Endothelial cell of umbilical vein (primary cell): Measurements from ENCODE around the gene IGFBPL1. TPM values are rescaled to one million over a fixed set of nuclear protein-coding genes. Genes with fewer than 3 reads are reported as not detected.

ENCODE experiments used
- BruUV-seq: library from RNA; stranded (reverse); fragments of 400-500 nt; replicated peaks from 2 replicates; lab custom pipeline; 2021; lab: Mats Ljungman, UMichigan
- CTCF ChIA-PET: fragments of 300-600, 350-600 bp; sonication (Branson Sonifier 250); formaldehyde crosslinking; loops from one replicate; lab custom pipeline; 2021; ENCODE audit warnings: antibody characterized with exemption, inconsistent platforms; lab: Charles Lee
- POLR2A ChIA-PET: fragments of 300-600, 350-600 bp; sonication (Branson Sonifier 250); formaldehyde crosslinking; loops from one replicate; lab custom pipeline; 2021; ENCODE audit warnings: antibody characterized with exemption, inconsistent platforms; lab: Charles Lee
- DNase-seq: peaks from one replicate; pipeline ENCODE4 v3.0.0-alpha.2; 2011; ENCODE audit warnings: low read depth, low spot score
- FAIRE-seq: peaks from 2 replicates; lab custom pipeline; 2011; peaks lifted over from hg19 to GRCh38; lab: Jason Lieb, UNC
- H2AFZ ChIP-seq: 2 replicates; pipeline ENCODE4 v1.6.0; 2012; ENCODE audit warnings: low read depth, low read length, control low read depth, inconsistent platforms
- H3K27ac ChIP-seq: 2 replicates; pipeline ENCODE4 v1.5.1; 2011; ENCODE audit warnings: low read depth, mild to moderate bottlenecking, control low read depth, low read length, moderate library complexity; ENCODE audit not compliant: insufficient read depth
- H3K27me3 ChIP-seq, 2 experiments: 2 replicates each; pipeline versions ENCODE4 v1.6.0 to v1.6.1; 2011; ENCODE audit warnings: low read length in 2 of 2, mixed read lengths in 1 of 2; ENCODE audit not compliant: control insufficient read depth in 2 of 2, insufficient read depth in 2 of 2
- H3K36me3 ChIP-seq, 2 experiments: 2 replicates in 1 of 2; 3 replicates in 1 of 2; pipeline ENCODE4 v1.5.1; 2011; ENCODE audit warnings: low read length in 2 of 2, mild to moderate bottlenecking in 1 of 2, moderate library complexity in 1 of 2; ENCODE audit not compliant: control insufficient read depth in 2 of 2, insufficient read depth in 2 of 2; ENCODE audit errors: extremely low read depth in 1 of 2
- H3K4me1 ChIP-seq: 3 replicates; pipeline ENCODE4 v1.5.1; 2011; ENCODE audit warnings: mild to moderate bottlenecking, low read length; ENCODE audit not compliant: control insufficient read depth, insufficient read depth; ENCODE audit errors: extremely low read depth
- H3K4me2 ChIP-seq: 2 replicates; pipeline ENCODE4 v1.6.1; 2011; ENCODE audit warnings: low read length, control low read depth, mixed read lengths; ENCODE audit not compliant: insufficient read depth
- H3K4me3 ChIP-seq, 3 experiments: fragments of 200-600 bp in 1 of 3; sonication (generic), shearing (Covaris generic) in 1 of 3; replicated peaks in 1 of 3; 2 replicates each; pipeline ENCODE4 v1.5.1; 2011 to 2016; ENCODE audit warnings: control low read depth in 3 of 3, low read length in 3 of 3, mild to moderate bottlenecking in 2 of 3, inconsistent platforms in 1 of 3, low read depth in 1 of 3, moderate library complexity in 1 of 3; ENCODE audit not compliant: insufficient read depth in 1 of 3
- H3K79me2 ChIP-seq: 2 replicates; pipeline ENCODE4 v1.6.0; 2012; ENCODE audit warnings: low read length, inconsistent platforms; ENCODE audit not compliant: control insufficient read depth, insufficient read depth
- H3K9ac ChIP-seq: replicated peaks from 2 replicates; pipeline ENCODE3; 2011; ENCODE audit warnings: low read length, control low read depth; ENCODE audit not compliant: insufficient read depth; ENCODE audit errors: extremely low read depth
- H3K9me1 ChIP-seq: replicated peaks from 3 replicates; pipeline ENCODE4 v1.6.0; 2011; ENCODE audit warnings: mild to moderate bottlenecking, low read length; ENCODE audit not compliant: control insufficient read depth, insufficient read depth; ENCODE audit errors: extremely low read depth
- H3K9me3 ChIP-seq: replicated peaks from 2 replicates; pipeline ENCODE4 v1.5.1; 2012; ENCODE audit warnings: low read length, inconsistent platforms; ENCODE audit not compliant: control insufficient read depth, insufficient read depth
- H4K20me1 ChIP-seq: replicated peaks from 2 replicates; pipeline ENCODE3; 2011; ENCODE audit warnings: mild to moderate bottlenecking, low read length; ENCODE audit not compliant: control insufficient read depth, insufficient read depth; ENCODE audit errors: extremely low read depth
- EZH2 ChIP-seq: IDR thresholded peaks from 2 replicates; pipeline ENCODE4 v1.6.1; 2012; ENCODE audit warnings: borderline replicate concordance, low read depth, mild to moderate bottlenecking, moderate library complexity, low read length, inconsistent platforms; ENCODE audit not compliant: severe bottlenecking
- FOS ChIP-seq: IDR thresholded peaks from 2 replicates; pipeline ENCODE4 v1.6.1; 2011; ENCODE audit warnings: mild to moderate bottlenecking, low read length, moderate library complexity, borderline replicate concordance; ENCODE audit not compliant: insufficient read depth
- GATA2 ChIP-seq: IDR thresholded peaks from 2 replicates; pipeline ENCODE4 v1.7.0; 2011; ENCODE audit warnings: low read depth, mild to moderate bottlenecking, moderate library complexity, mixed read lengths, low read length; ENCODE audit not compliant: insufficient read length, insufficient read depth
- JUN ChIP-seq: IDR thresholded peaks from 2 replicates; pipeline ENCODE4 v1.6.1; 2011; ENCODE audit warnings: borderline replicate concordance, low read depth; ENCODE audit not compliant: insufficient read length, insufficient read depth
- MYC ChIP-seq: IDR thresholded peaks from one replicate; pipeline ENCODE4 v1.6.1; 2011; ENCODE audit warnings: mild to moderate bottlenecking, low read depth, low read length
- POLR2A ChIP-seq: IDR thresholded peaks from 2 replicates; pipeline ENCODE4 v1.6.1; 2012; ENCODE audit warnings: low read depth, mild to moderate bottlenecking, control low read depth, low read length
- POLR2AphosphoS5 ChIP-seq: IDR thresholded peaks from 2 replicates; pipeline ENCODE4 v1.6.1; 2012; ENCODE audit warnings: low read depth, mild to moderate bottlenecking, control low read depth, low read length, moderate library complexity; ENCODE audit not compliant: insufficient read depth
- dilution Hi-C: fragments of 300-500 bp; cut with MboI; formaldehyde crosslinking; loops from one replicate; pipeline ENCODE4 v1.15.0; 2019; ENCODE audit warnings: low sequenced_read_pairs; ENCODE audit not compliant: extremely low pct_ligation_motif_present
- intact Hi-C: fragments of 100-400 bp; cut with micrococcal nuclease; formaldehyde crosslinking; loops from one replicate; pipeline ENCODE4 v1.10.0; 2022
- polyA plus RNA-seq, 4 experiments: library from polyadenylated mRNA; depleted of rRNA in 3 of 4; stranded (reverse) in 3 of 4; unstranded in 1 of 4; fragments of >200 nt; gene quantifications; 2 replicates each; pipeline versions ENCODE4 v1.2.1 to v1.2.3, GENCODE V29; 2011 to 2012; ENCODE audit warnings: missing spikeins in 1 of 4
- total RNA-seq: library from RNA; stranded (reverse); gene quantifications from 2 replicates; pipeline ENCODE4 v1.2.3, GENCODE V29; 2021
- TF ChIP-seq, protein P1 (sequence below): IDR thresholded peaks from 2 replicates; pipeline ENCODE4 v1.6.1; 2011; ENCODE audit not compliant: insufficient read depth, insufficient read length
- TF ChIP-seq, protein P2 (sequence below), 2 donors: IDR thresholded peaks; 1 replicate in 1 of 2; 2 replicates in 1 of 2; pipeline ENCODE4 v1.5.1; 2011; ENCODE audit warnings: low read length in 2 of 2, mild to moderate bottlenecking in 2 of 2, moderate library complexity in 2 of 2, control low read depth in 1 of 2, inconsistent platforms in 1 of 2, low read depth in 1 of 2; ENCODE audit not compliant: insufficient read depth in 1 of 2; ENCODE audit errors: extremely low read depth in 1 of 2

IGFBPL1 gene
- total and polyA plus RNA-seq, 2 donors (not counting 3 experiments of a cell fraction or from before 2014, with no cell fraction given) = not detected

- TF ChIP-seq JUN (no peak), POLR2A (no peak), POLR2AphosphoS5 (no peak), MYC (no peak), EZH2 (no peak), FOS (no peak), GATA2 (no peak)
- TF ChIP-seq, protein P1, sequence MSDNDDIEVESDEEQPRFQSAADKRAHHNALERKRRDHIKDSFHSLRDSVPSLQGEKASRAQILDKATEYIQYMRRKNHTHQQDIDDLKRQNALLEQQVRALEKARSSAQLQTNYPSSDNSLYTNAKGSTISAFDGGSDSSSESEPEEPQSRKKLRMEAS = no peak
- TF ChIP-seq, protein P2, sequence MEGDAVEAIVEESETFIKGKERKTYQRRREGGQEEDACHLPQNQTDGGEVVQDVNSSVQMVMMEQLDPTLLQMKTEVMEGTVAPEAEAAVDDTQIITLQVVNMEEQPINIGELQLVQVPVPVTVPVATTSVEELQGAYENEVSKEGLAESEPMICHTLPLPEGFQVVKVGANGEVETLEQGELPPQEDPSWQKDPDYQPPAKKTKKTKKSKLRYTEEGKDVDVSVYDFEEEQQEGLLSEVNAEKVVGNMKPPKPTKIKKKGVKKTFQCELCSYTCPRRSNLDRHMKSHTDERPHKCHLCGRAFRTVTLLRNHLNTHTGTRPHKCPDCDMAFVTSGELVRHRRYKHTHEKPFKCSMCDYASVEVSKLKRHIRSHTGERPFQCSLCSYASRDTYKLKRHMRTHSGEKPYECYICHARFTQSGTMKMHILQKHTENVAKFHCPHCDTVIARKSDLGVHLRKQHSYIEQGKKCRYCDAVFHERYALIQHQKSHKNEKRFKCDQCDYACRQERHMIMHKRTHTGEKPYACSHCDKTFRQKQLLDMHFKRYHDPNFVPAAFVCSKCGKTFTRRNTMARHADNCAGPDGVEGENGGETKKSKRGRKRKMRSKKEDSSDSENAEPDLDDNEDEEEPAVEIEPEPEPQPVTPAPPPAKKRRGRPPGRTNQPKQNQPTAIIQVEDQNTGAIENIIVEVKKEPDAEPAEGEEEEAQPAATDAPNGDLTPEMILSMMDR (IDR thresholded peaks at IDR 0.05; ENCODE audit: extremely low read depth in 1 of 2, insufficient read depth in 1 of 2, low read depth in 1 of 2, low read length in 2 of 2) = no peak
- dilution Hi-C loops (no loop called here), intact Hi-C loops (loop anchor here (2.0 to 10.0 kb wide), 2 partner anchors 77 to 197 kb away; no protein-coding TSS in a partner anchor)
- no peak overlapping the region for H2AFZ ChIP-seq
- H3K9me3 ChIP-seq = no peaks in the 10 kb centered on the region
- no peak overlapping the region for H3K27ac ChIP-seq
- no peak overlapping the region for H3K4me2 ChIP-seq
- POLR2A ChIA-PET = no interaction called here
- no TSS peak for BruUV-seq
- DNase-seq (no peak), FAIRE-seq (no peak)
- peaks cover 2 to 3% of the 10 kb centered on the region in 2 experiments for H3K27me3 ChIP-seq
- H3K4me1 ChIP-seq = no peaks in the 10 kb centered on the region
- H3K9ac ChIP-seq = no peak overlapping the region
- no peaks in the 10 kb centered on the region for H3K79me2 ChIP-seq
- no peaks in the 10 kb centered on the region for H3K36me3 ChIP-seq
- CTCF ChIA-PET = interaction anchor here (1.3 to 2.0 kb wide), 3 partner anchors 27 to 448 kb away, joined by 4 to 9 read pairs (median 4); no protein-coding TSS in a partner anchor
- H3K9me1 ChIP-seq = no peaks in the 10 kb centered on the region
- H3K4me3 ChIP-seq = no peak overlapping the region
- H4K20me1 ChIP-seq = no peaks in the 10 kb centered on the region
Measured at GRCh38 chr9:38361473-38361850, 62.8 kb downstream of the IGFBPL1 start.
